HG03064 (cell line): ENCODE results near the gene DISC1.
"Not testable (repeated sequence)": the region's sequence is repeated elsewhere in the genome, so short reads cannot be mapped to it uniquely, and the experiment has no call there.

Experiments used
- ATAC-seq: cut with Tn5 transposase; IDR thresholded peaks from one replicate; pipeline ENCODE4 v1.9.1; 2021; ENCODE audit warnings: low read depth; ENCODE audit not compliant: unreplicated experiment

The DISC1 gene

GRCh38 chr1:231724041-231724440, 97.5 kb downstream of the DISC1 start:
- no peak for ATAC-seq

GRCh38 chr1:231724876-231725647, 98.5 kb downstream of the DISC1 start:
- ATAC-seq = no peak

- ATAC-seq = no peak
Measured at GRCh38 chr1:231727171-231727570, 100.6 kb downstream of the DISC1 start.

- ATAC-seq = not testable (repeated sequence)
Measured at GRCh38 chr1:231728987-231729386, 102.4 kb downstream of the DISC1 start.

- no peak for ATAC-seq
Measured at GRCh38 chr1:231729544-231729943, 103.0 kb downstream of the DISC1 start.

GRCh38 chr1:231731268-231731667, 104.7 kb downstream of the DISC1 start:
- no peak for ATAC-seq

- ATAC-seq = no peak
Measured at GRCh38 chr1:231733063-231733462, 106.5 kb downstream of the DISC1 start.

GRCh38 chr1:231733672-231734071, 107.1 kb downstream of the DISC1 start:
- no peak for ATAC-seq

- ATAC-seq = no peak
Measured at GRCh38 chr1:231734417-231734816, 107.8 kb downstream of the DISC1 start.

- ATAC-seq = no peak
Measured at GRCh38 chr1:231735411-231735810, 108.8 kb downstream of the DISC1 start.

GRCh38 chr1:231735941-231736340, 109.4 kb downstream of the DISC1 start:
- ATAC-seq = no peak

GRCh38 chr1:231736464-231736863, 109.9 kb downstream of the DISC1 start:
- no peak for ATAC-seq

- no peak for ATAC-seq
Measured at GRCh38 chr1:231738554-231738953, 112.0 kb downstream of the DISC1 start.

GRCh38 chr1:231743966-231744365, 117.4 kb downstream of the DISC1 start:
- ATAC-seq = no peak

GRCh38 chr1:231748760-231749415, 122.3 kb downstream of the DISC1 start:
- no peak for ATAC-seq

- no peak for ATAC-seq
Measured at GRCh38 chr1:231750296-231750695, 123.7 kb downstream of the DISC1 start.

- ATAC-seq = no peak
Measured at GRCh38 chr1:231750818-231751362, 124.3 kb downstream of the DISC1 start.

GRCh38 chr1:231751415-231751814, 124.8 kb downstream of the DISC1 start:
- no peak for ATAC-seq

GRCh38 chr1:231753313-231753712, 126.7 kb downstream of the DISC1 start:
- no peak for ATAC-seq

- peak; percentile 40 for ATAC-seq
Measured at GRCh38 chr1:231757101-231757404, 130.5 kb downstream of the DISC1 start.

GRCh38 chr1:231757759-231758158, 131.2 kb downstream of the DISC1 start:
- ATAC-seq = no peak

GRCh38 chr1:231761252-231761651, 134.7 kb downstream of the DISC1 start:
- ATAC-seq = no peak
